Smooth muscle cell (in vitro differentiated cells): Measurements from ENCODE around the gene ZNF77. TPM values are rescaled to one million over a fixed set of nuclear protein-coding genes. Genes with fewer than 3 reads are reported as not detected.
"Not testable (repeated sequence)": the region's sequence is repeated elsewhere in the genome, so short reads cannot be mapped to it uniquely, and the experiment has no call there.

Experiments
- DNase-seq: peaks from one replicate; lab custom pipeline; 2025; ENCODE audit not compliant: unreplicated experiment; lab: John Stamatoyannopoulos, UW
- H2AFZ ChIP-seq: fragments of 200-600 bp; sonication (generic); 2 replicates; pipeline ENCODE4 v1.6.0; 2016; ENCODE audit warnings: antibody characterized with exemption, low read depth, mild to moderate bottlenecking
- H3F3A ChIP-seq: fragments of 200-600 bp; sonication (generic); 2 replicates; pipeline ENCODE4 v1.6.0; 2017; ENCODE audit warnings: antibody characterized with exemption, low read depth
- H3K27ac ChIP-seq: fragments of 200-600 bp; sonication (generic); 2 replicates; pipeline ENCODE4 v1.5.1; 2016; ENCODE audit warnings: low read depth, mild to moderate bottlenecking
- H3K27me3 ChIP-seq: fragments of 200-600 bp; sonication (generic); 2 replicates; pipeline ENCODE4 v1.6.1; 2016; ENCODE audit warnings: low read depth, mild to moderate bottlenecking
- H3K36me3 ChIP-seq: fragments of 200-600 bp; sonication (generic); 2 replicates; pipeline ENCODE4 v1.5.1; 2016; ENCODE audit warnings: low read depth
- H3K4me1 ChIP-seq: fragments of 200-600 bp; sonication (generic); 2 replicates; pipeline ENCODE4 v1.5.1; 2016; ENCODE audit warnings: low read depth
- H3K4me2 ChIP-seq: fragments of 200-600 bp; sonication (generic); 2 replicates; pipeline ENCODE4 v1.6.0; 2016; ENCODE audit warnings: mild to moderate bottlenecking
- H3K4me3 ChIP-seq: fragments of 200-600 bp; sonication (generic); 2 replicates; pipeline ENCODE4 v1.5.1; 2016; ENCODE audit warnings: mild to moderate bottlenecking
- H3K79me2 ChIP-seq: fragments of 200-600 bp; sonication (generic); 2 replicates; pipeline ENCODE4 v1.6.0; 2016; ENCODE audit warnings: low read depth, mild to moderate bottlenecking
- H3K9ac ChIP-seq: fragments of 200-600 bp; sonication (generic); 2 replicates; pipeline ENCODE4 v1.6.0; 2016; ENCODE audit warnings: low read depth
- H3K9me3 ChIP-seq: fragments of 200-600 bp; sonication (generic); replicated peaks from 2 replicates; pipeline ENCODE4 v1.5.1; 2016; ENCODE audit warnings: low read depth
- H4K20me1 ChIP-seq: fragments of 200-600 bp; sonication (generic); 2 replicates; pipeline ENCODE4 v1.6.0; 2016; ENCODE audit warnings: low read depth
- WGBS: methylation state at CpG from one replicate; pipeline ENCODE4 v1.1.7; 2016; ENCODE audit warnings: low lambda C conversion rate; 5-methylcytosine and 5-hydroxymethylcytosine counted together
- polyA plus RNA-seq: library from polyadenylated mRNA; unstranded; fragments of >200 nt; fragmentation: Nextera tagmentation; extraction: Ambion mirVana; gene quantifications from 2 replicates; pipeline ENCODE4 v1.2.1, GENCODE V29; 2016
- total RNA-seq: library from RNA; depleted of rRNA; stranded (reverse); fragments of >200 nt; gene quantifications from 2 replicates; pipeline ENCODE4 v1.2.3, GENCODE V29; 2014
- TF ChIP-seq, protein P1 (sequence below): fragments of 200-600 bp; sonication (generic); IDR thresholded peaks from 2 replicates; pipeline ENCODE4 v1.5.1; 2017; ENCODE audit warnings: borderline replicate concordance, mild to moderate bottlenecking, antibody characterized with exemption; ENCODE audit not compliant: insufficient read depth, poor library complexity, severe bottlenecking

The ZNF77 gene
- total RNA-seq (2.5 and 4.5 TPM in 2 replicates), polyA plus RNA-seq (2.3 and 3.5 TPM in 2 replicates)

DNA sequence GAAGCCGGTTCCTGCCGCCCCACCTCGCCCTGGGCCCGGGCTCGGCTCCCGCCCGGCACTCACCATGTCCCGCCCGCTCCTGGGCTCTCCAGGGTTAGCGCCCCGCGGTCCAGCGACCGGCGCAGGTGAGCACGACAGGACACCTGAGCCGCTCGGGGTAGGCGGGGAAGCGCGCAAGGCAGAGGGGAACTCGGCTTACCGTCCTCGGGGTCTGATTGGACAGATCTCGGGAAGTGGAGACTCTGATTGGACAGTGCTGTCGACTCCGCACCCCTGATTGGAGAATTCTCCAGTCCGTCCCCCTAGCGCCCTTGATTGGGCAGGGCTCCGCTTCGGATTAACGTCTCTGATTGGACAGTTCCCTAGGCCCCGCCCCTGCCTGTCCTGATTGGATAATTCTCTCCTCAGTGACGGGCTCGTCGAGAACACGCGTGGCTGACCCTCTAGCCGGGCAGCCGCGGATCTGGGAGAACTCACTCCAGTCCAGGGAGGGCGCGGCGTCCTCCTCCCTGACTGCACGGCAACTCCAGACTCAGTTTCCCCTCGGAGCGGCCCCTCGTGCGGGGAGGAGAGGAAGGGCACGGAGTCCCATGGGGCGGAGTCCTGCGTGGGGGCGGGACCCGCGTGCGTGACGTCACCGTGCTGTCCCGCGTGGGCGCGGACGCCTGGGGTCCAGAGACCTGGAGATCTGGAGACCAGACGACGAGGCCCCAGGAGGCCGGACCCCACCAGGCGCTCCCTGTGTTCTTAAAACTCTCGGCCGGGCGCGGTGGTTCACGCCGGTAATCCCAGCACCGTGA lies at the start of gene ZNF77:
ZNF77 (minus strand) TSS at position 197 of the 800 bp plus-strand sequence; CDS start at position 66, 131 bp downstream.
- peak; percentile 91 for DNase-seq
- Histone ChIP-seq H3K27ac (peak within 1 kb of the TSS; percentile 86), H3F3A (peaks cover 5% of the 10 kb centered on the region), H2AFZ (peak within 1 kb of the TSS; percentile 95), H4K20me1 (no peaks in the 10 kb centered on the region), H3K27me3 (no peaks in the 10 kb centered on the region), H3K4me3 (peak within 1 kb of the TSS; percentile 94), H3K79me2 (peaks cover 18% of the 10 kb centered on the region), H3K4me1 (peaks cover 9% of the 10 kb centered on the region), H3K9me3 (no peaks in the 10 kb centered on the region), H3K4me2 (peak within 1 kb of the TSS; percentile 95), H3K36me3 (no peaks in the 10 kb centered on the region), H3K9ac (peak within 1 kb of the TSS; percentile 86)
- WGBS, result 8% methylated on average over 59 of the region's 74 CpGs
- TF ChIP-seq, protein P1, sequence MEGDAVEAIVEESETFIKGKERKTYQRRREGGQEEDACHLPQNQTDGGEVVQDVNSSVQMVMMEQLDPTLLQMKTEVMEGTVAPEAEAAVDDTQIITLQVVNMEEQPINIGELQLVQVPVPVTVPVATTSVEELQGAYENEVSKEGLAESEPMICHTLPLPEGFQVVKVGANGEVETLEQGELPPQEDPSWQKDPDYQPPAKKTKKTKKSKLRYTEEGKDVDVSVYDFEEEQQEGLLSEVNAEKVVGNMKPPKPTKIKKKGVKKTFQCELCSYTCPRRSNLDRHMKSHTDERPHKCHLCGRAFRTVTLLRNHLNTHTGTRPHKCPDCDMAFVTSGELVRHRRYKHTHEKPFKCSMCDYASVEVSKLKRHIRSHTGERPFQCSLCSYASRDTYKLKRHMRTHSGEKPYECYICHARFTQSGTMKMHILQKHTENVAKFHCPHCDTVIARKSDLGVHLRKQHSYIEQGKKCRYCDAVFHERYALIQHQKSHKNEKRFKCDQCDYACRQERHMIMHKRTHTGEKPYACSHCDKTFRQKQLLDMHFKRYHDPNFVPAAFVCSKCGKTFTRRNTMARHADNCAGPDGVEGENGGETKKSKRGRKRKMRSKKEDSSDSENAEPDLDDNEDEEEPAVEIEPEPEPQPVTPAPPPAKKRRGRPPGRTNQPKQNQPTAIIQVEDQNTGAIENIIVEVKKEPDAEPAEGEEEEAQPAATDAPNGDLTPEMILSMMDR, result no peak

DNA sequence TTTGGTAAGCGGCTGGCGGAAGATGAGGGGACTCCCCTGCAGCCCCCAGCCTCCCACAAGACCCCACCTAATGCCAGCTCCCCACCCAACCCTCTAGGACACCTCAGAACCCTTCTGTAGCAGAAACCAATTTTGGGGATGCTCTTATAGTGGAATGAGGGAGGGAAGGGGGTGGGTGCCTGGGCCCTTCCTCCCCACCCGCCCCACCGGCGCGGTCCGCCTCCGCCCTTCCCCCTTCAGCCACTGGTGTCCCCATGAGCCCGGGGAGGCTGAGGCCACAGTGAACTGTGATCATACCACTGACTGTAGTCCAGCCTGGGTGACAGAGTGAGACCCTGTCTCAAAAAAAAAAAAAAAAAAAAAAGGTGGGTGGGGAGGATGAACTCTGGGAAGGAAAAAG lies 48.8 kb upstream of the ZNF77 start:
- Histone ChIP-seq H3K4me1 (no peaks in the 10 kb centered on the region), H3K79me2 (no peaks in the 10 kb centered on the region), H3K4me2 (no peak overlapping the region), H3K27ac (no peak overlapping the region), H3K27me3 (no peaks in the 10 kb centered on the region), H3K4me3 (no peak overlapping the region), H4K20me1 (no peaks in the 10 kb centered on the region), H3K9ac (no peak overlapping the region), H3F3A (no peaks in the 10 kb centered on the region), H3K9me3 (no peaks in the 10 kb centered on the region), H2AFZ (no peak overlapping the region), H3K36me3 (no peaks in the 10 kb centered on the region)
- TF ChIP-seq, protein P1, result no peak
- DNase-seq, result no peak
- WGBS, result 100% methylated on average over 2 of the region's 9 CpGs

GRCh38 chr19:2992958-2993357 lies 48.2 kb upstream of the ZNF77 start:
- H3K4me2 ChIP-seq, result no peak overlapping the region
- no peak overlapping the region for H3K27ac ChIP-seq
- no peaks in the 10 kb centered on the region for H3K36me3 ChIP-seq
- TF ChIP-seq, protein P1, result no peak
- H3K79me2 ChIP-seq, result no peaks in the 10 kb centered on the region
- H3K27me3 ChIP-seq, result no peaks in the 10 kb centered on the region
- WGBS, result 72% methylated on average over 13 of the region's 14 CpGs
- H3F3A ChIP-seq, result no peaks in the 10 kb centered on the region
- H3K4me3 ChIP-seq, result no peak overlapping the region
- no peaks in the 10 kb centered on the region for H3K4me1 ChIP-seq
- H2AFZ ChIP-seq, result no peak overlapping the region
- H3K9me3 ChIP-seq, result no peaks in the 10 kb centered on the region
- no peak overlapping the region for H3K9ac ChIP-seq
- no peaks in the 10 kb centered on the region for H4K20me1 ChIP-seq
- no peak for DNase-seq

- H3F3A ChIP-seq, H3K27ac ChIP-seq, H3K9me3 ChIP-seq, H4K20me1 ChIP-seq, DNase-seq, H3K4me1 ChIP-seq, H2AFZ ChIP-seq, H3K9ac ChIP-seq, H3K27me3 ChIP-seq, H3K4me2 ChIP-seq, H3K79me2 ChIP-seq, H3K4me3 ChIP-seq, H3K36me3 ChIP-seq: not testable (repeated sequence)
- WGBS, result 94% methylated on average over 11 of the region's 11 CpGs
These were observed 47.6 kb upstream of the ZNF77 start for GRCh38 chr19:2992333-2992732.
